ENCODE measurements around the gene EFCAB12. TPM values are rescaled to one million over a fixed set of nuclear protein-coding genes. Genes with fewer than 3 reads are reported as not detected.
"Not testable (repeated sequence)": the region's sequence is repeated elsewhere in the genome, so short reads cannot be mapped to it uniquely, and the experiment has no call there.

Gene EFCAB12
- total and polyA plus RNA-seq, 9 donors, result 0.04 to 0.41 (median 0.10) TPM

GRCh38 chr3:129413238-129413637, 15.2 kb downstream of the EFCAB12 start:
- H3K4me1 ChIP-seq (ENCODE audit: control insufficient read depth, insufficient read depth, low read length); H3K4me3 ChIP-seq (ENCODE audit: low read length); H3K27ac ChIP-seq (ENCODE audit: low read length); H3K9me3 ChIP-seq (replicated peaks; ENCODE audit: control insufficient read depth, low read depth, low read length); DNase-seq; H3K27me3 ChIP-seq (ENCODE audit: control insufficient read depth, insufficient read depth, low read length); H3K36me3 ChIP-seq (ENCODE audit: control insufficient read depth, insufficient read depth, low read length): not testable (repeated sequence)
- 40% methylated on average over 1 of the region's 3 CpGs for WGBS (ENCODE audit: insufficient coverage)

DNA sequence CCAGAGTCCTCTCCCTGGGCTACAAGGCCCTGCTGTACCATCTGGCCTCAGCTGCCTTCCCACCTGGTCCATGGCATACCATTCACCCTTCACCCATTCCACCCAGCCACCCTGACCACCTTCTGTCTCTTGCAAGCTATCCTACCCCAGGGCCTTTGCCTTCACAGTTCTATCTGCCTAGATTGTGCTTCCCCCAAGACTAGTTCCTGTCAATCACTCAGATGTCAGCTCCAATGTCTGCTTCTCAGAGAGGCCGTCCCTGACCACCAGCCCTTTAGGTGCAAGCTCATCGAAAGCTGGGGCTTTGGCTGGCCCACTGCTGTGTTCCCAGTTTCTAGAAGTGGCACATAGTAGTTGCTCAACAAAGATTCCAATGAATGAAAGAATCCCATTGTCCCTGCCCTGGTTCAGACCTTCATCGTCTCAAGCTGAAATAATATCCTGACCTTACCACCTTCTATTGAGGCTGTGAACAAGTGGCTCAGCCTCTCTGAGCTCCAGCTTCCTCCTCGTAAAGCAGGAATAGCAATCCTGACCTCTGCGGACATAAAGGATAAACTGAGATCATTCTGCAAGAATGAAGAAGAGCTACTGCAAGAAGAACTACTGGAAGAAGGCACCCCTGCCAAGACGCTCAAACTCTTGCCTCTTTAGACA, 15.8 kb downstream of the EFCAB12 start:
- Histone ChIP-seq H3K36me3 (ENCODE audit: control insufficient read depth, insufficient read depth, low read length) (no peaks in the 10 kb centered on the region), H3K4me3 (ENCODE audit: low read length) (no peak overlapping the region), H3K4me1 (ENCODE audit: control insufficient read depth, insufficient read depth, low read length) (peaks cover 3% of the 10 kb centered on the region), H3K9me3 (replicated peaks; ENCODE audit: control insufficient read depth, low read depth, low read length) (no peaks in the 10 kb centered on the region), H3K27ac (ENCODE audit: low read length) (no peak overlapping the region), H3K27me3 (ENCODE audit: control insufficient read depth, insufficient read depth, low read length) (no peaks in the 10 kb centered on the region)
- 58% methylated on average over 6 of the region's 6 CpGs for WGBS (ENCODE audit: insufficient coverage)
- no peak for DNase-seq

DNA sequence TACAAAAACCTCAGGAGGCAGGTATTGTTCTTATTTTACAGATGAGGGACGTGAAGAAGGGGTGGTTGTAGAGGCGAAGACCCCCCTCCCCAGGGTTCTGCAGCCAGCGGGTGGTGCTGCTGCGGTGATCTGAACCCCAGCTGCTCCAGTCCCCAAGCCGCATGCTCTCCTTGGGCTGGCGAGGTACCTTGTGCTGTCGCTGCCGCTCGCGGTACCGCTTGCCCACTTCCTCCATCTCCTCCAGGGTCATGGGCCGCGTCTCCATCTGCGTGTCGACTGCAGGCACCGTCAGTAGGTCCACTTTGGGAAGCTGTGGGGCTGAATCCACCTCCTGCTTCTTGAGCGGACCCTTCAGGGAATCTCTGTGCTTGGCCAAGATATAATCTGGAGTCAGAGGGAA, 17.5 kb downstream of the EFCAB12 start:
- Histone ChIP-seq H3K9me3 (replicated peaks; ENCODE audit: control insufficient read depth, low read depth, low read length) (no peaks in the 10 kb centered on the region), H3K4me3 (ENCODE audit: low read length) (no peak overlapping the region), H3K4me1 (ENCODE audit: control insufficient read depth, insufficient read depth, low read length) (no peaks in the 10 kb centered on the region), H3K36me3 (ENCODE audit: control insufficient read depth, insufficient read depth, low read length) (no peaks in the 10 kb centered on the region), H3K27me3 (ENCODE audit: control insufficient read depth, insufficient read depth, low read length) (no peaks in the 10 kb centered on the region), H3K27ac (ENCODE audit: low read length) (no peak overlapping the region)
- 77% methylated on average over 15 of the region's 17 CpGs for WGBS (ENCODE audit: insufficient coverage)
- DNase-seq, result no peak

- H3K4me1 ChIP-seq (ENCODE audit: control insufficient read depth, insufficient read depth, low read length), result no peaks in the 10 kb centered on the region
- H3K9me3 ChIP-seq (replicated peaks; ENCODE audit: control insufficient read depth, low read depth, low read length), result no peaks in the 10 kb centered on the region
- no peaks in the 10 kb centered on the region for H3K27me3 ChIP-seq (ENCODE audit: control insufficient read depth, insufficient read depth, low read length)
- WGBS (ENCODE audit: insufficient coverage), result 52% methylated on average over 2 of the region's 2 CpGs
- peak; percentile 27 for DNase-seq
- H3K27ac ChIP-seq (ENCODE audit: low read length), result no peak overlapping the region
- H3K4me3 ChIP-seq (ENCODE audit: low read length), result no peak overlapping the region
- no peaks in the 10 kb centered on the region for H3K36me3 ChIP-seq (ENCODE audit: control insufficient read depth, insufficient read depth, low read length)
These were observed 18.9 kb downstream of the EFCAB12 start for GRCh38 chr3:129409541-129409940.

DNA sequence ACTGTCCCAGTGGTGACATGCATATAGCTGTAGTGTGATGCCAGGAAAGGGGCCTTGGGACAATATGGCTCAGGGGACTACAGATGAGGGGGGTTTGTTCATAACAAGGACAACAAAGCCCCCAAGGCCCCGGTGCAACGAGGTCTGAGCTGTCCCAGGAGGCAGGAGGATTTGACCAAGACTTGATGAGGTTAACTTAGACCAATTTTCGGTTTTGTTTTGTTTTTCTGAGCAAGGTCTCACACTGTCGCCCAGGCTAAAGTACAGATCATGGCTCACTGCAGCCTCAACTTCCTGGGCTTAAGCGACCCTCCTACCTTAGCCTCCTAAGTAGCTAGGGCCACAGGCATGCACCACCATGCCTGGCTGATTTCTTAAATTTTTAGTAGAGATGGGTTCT, 23.8 kb downstream of the EFCAB12 start:
- H3K27me3 ChIP-seq (ENCODE audit: control insufficient read depth, insufficient read depth, low read length), result no peaks in the 10 kb centered on the region
- WGBS (ENCODE audit: insufficient coverage), result 80% methylated on average over 4 of the region's 5 CpGs

DNA sequence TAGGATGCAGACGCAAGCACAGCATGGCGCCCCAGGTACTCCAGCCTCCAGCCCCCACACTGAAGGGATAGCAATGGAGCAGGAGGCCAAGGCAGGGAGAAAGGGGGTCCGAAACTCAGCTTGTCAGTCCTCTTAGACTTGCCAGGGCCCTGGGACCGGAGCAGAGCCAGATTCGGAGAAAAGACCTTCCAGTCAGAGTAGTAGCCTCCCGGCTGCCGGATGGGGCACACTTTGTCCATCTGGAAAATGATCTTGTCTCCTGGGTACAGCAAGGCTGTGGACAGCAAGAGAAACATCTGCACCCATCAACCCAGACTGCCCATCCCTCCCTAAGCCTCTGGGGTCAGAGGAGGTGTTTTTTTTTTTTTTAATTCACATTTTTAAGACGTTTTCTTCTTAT, 24.3 kb downstream of the EFCAB12 start:
- Histone ChIP-seq H3K9me3 (replicated peaks; ENCODE audit: control insufficient read depth, low read depth, low read length) (no peaks in the 10 kb centered on the region), H3K27ac (ENCODE audit: low read length) (no peak overlapping the region), H3K36me3 (ENCODE audit: control insufficient read depth, insufficient read depth, low read length) (no peaks in the 10 kb centered on the region), H3K4me1 (ENCODE audit: control insufficient read depth, insufficient read depth, low read length) (no peaks in the 10 kb centered on the region), H3K27me3 (ENCODE audit: control insufficient read depth, insufficient read depth, low read length) (no peaks in the 10 kb centered on the region), H3K4me3 (ENCODE audit: low read length) (no peak overlapping the region)
- DNase-seq, result no peak
- 94% methylated on average over 3 of the region's 8 CpGs for WGBS (ENCODE audit: insufficient coverage)

More for the DNA sequence above, 23.8 kb downstream of the EFCAB12 start:
- Histone ChIP-seq H3K9me3 (replicated peaks; ENCODE audit: control insufficient read depth, low read depth, low read length) (no peaks in the 10 kb centered on the region), H3K27ac (ENCODE audit: low read length) (no peak overlapping the region), H3K36me3 (ENCODE audit: control insufficient read depth, insufficient read depth, low read length) (no peaks in the 10 kb centered on the region), H3K4me1 (ENCODE audit: control insufficient read depth, insufficient read depth, low read length) (no peaks in the 10 kb centered on the region), H3K4me3 (ENCODE audit: low read length) (no peak overlapping the region)
- DNase-seq, result no peak

GRCh38 chr3:129403450-129403849, 25.0 kb downstream of the EFCAB12 start:
- H3K4me1 ChIP-seq (ENCODE audit: control insufficient read depth, insufficient read depth, low read length), result peaks cover 4% of the 10 kb centered on the region
- no peaks in the 10 kb centered on the region for H3K36me3 ChIP-seq (ENCODE audit: control insufficient read depth, insufficient read depth, low read length)
- H3K9me3 ChIP-seq (replicated peaks; ENCODE audit: control insufficient read depth, low read depth, low read length), result no peaks in the 10 kb centered on the region
- DNase-seq, result no peak
- WGBS (ENCODE audit: insufficient coverage), result 64% methylated on average over 3 of the region's 7 CpGs
- no peaks in the 10 kb centered on the region for H3K27me3 ChIP-seq (ENCODE audit: control insufficient read depth, insufficient read depth, low read length)
- H3K27ac ChIP-seq (ENCODE audit: low read length), result no peak overlapping the region
- H3K4me3 ChIP-seq (ENCODE audit: low read length), result no peak overlapping the region

GRCh38 chr3:129402616-129403015, 25.8 kb downstream of the EFCAB12 start:
- H3K27me3 ChIP-seq (ENCODE audit: control insufficient read depth, insufficient read depth, low read length), result no peaks in the 10 kb centered on the region
- no peak overlapping the region for H3K27ac ChIP-seq (ENCODE audit: low read length)
- WGBS (ENCODE audit: insufficient coverage), result 84% methylated on average over 4 of the region's 4 CpGs
- no peak overlapping the region for H3K4me3 ChIP-seq (ENCODE audit: low read length)
- DNase-seq, result no peak
- H3K4me1 ChIP-seq (ENCODE audit: control insufficient read depth, insufficient read depth, low read length), result peaks cover 9% of the 10 kb centered on the region
- H3K9me3 ChIP-seq (replicated peaks; ENCODE audit: control insufficient read depth, low read depth, low read length), result no peaks in the 10 kb centered on the region
- no peaks in the 10 kb centered on the region for H3K36me3 ChIP-seq (ENCODE audit: control insufficient read depth, insufficient read depth, low read length)

GRCh38 chr3:129402210-129402609, 26.2 kb downstream of the EFCAB12 start:
- no peak overlapping the region for H3K27ac ChIP-seq (ENCODE audit: low read length)
- 92% methylated on average over 3 of the region's 7 CpGs for WGBS (ENCODE audit: insufficient coverage)
- H3K27me3 ChIP-seq (ENCODE audit: control insufficient read depth, insufficient read depth, low read length), result no peaks in the 10 kb centered on the region
- peaks cover 9% of the 10 kb centered on the region for H3K4me1 ChIP-seq (ENCODE audit: control insufficient read depth, insufficient read depth, low read length)
- no peak overlapping the region for H3K4me3 ChIP-seq (ENCODE audit: low read length)
- no peaks in the 10 kb centered on the region for H3K9me3 ChIP-seq (replicated peaks; ENCODE audit: control insufficient read depth, low read depth, low read length)
- H3K36me3 ChIP-seq (ENCODE audit: control insufficient read depth, insufficient read depth, low read length), result no peaks in the 10 kb centered on the region
- DNase-seq, result no peak

DNA sequence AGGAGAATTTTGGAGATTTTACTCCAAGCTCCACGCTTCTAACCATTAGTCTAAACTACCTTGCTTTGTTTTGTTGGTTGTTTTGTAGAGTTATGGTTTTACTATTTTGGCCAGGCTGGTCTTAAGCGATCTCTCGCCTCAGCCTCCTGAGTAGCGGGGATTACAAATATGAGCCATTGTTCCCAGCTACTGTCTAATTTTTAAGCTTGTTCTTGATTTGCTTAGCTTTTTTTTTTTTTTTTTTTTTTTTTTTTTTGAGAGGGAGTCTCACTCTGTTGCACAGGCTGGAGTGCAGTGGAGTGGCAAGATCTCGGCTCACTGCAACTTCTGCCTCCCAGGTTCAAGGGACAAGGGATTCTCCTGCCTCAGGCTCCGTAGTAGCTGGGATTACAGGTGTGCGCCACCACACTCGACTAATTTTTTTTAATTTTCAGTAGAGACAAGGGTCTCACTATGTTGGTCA, 28.5 kb downstream of the EFCAB12 start:
- WGBS (ENCODE audit: insufficient coverage), result 87% methylated on average over 3 of the region's 8 CpGs
- Histone ChIP-seq H3K4me3 (ENCODE audit: low read length) (peak overlapping the region; percentile 84), H3K4me1 (ENCODE audit: control insufficient read depth, insufficient read depth, low read length) (peaks cover 9% of the 10 kb centered on the region), H3K9me3 (replicated peaks; ENCODE audit: control insufficient read depth, low read depth, low read length) (no peaks in the 10 kb centered on the region), H3K36me3 (ENCODE audit: control insufficient read depth, insufficient read depth, low read length) (peaks cover 5% of the 10 kb centered on the region), H3K27me3 (ENCODE audit: control insufficient read depth, insufficient read depth, low read length) (no peaks in the 10 kb centered on the region), H3K27ac (ENCODE audit: low read length) (peak overlapping the region; percentile 47)
- peak; percentile 48 for DNase-seq

All from muscle of leg (tissue), 11 donors.